Measurements from ENCODE around the gene PPFIBP1. TPM values are rescaled to one million over a fixed set of nuclear protein-coding genes. Genes with fewer than 3 reads are reported as not detected.
A peak's percentile ranks its signal among the peaks of the same experiment; 100 is the strongest.

PPFIBP1 gene
- total and polyA plus RNA-seq, 2 of the 13 experiments (the other 11 are each of a cell fraction or from before 2014, with no cell fraction given): 16.2 to 21.8 TPM

DNA sequence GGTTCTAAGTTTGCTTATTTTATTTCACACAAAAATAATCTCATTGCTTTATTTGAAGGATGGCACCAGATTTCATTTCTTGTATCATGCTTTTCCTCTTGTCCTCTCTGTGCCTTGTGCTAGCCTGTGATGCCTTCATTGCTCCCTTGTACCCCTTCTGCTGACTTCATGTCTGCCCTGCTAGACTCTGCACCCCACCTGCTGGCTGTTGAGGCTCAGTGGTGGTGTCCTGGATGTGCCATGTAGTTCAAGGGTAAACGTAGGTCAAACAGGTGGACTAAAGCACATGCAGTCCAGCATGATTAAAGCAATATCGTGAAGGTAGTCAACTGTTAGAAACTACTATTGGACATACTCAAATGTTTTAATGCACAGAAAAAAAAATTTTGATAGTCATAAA lies 208.3 kb downstream of the PPFIBP1 start (continued):
- TF ChIP-seq, protein P1, sequence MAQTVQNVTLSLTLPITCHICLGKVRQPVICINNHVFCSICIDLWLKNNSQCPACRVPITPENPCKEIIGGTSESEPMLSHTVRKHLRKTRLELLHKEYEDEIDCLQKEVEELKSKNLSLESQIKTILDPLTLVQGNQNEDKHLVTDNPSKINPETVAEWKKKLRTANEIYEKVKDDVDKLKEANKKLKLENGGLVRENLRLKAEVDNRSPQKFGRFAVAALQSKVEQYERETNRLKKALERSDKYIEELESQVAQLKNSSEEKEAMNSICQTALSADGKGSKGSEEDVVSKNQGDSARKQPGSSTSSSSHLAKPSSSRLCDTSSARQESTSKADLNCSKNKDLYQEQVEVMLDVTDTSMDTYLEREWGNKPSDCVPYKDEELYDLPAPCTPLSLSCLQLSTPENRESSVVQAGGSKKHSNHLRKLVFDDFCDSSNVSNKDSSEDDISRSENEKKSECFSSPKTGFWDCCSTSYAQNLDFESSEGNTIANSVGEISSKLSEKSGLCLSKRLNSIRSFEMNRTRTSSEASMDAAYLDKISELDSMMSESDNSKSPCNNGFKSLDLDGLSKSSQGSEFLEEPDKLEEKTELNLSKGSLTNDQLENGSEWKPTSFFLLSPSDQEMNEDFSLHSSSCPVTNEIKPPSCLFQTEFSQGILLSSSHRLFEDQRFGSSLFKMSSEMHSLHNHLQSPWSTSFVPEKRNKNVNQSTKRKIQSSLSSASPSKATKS (CRISPR knock-in tag; IDR thresholded peaks at IDR 0.05): no peak
- TF ChIP-seq SRSF9 (IDR thresholded peaks at IDR 0.05; ENCODE audit: borderline replicate concordance, insufficient read depth, low read depth, low read length, poor library complexity, severe bottlenecking): no peak

DNA sequence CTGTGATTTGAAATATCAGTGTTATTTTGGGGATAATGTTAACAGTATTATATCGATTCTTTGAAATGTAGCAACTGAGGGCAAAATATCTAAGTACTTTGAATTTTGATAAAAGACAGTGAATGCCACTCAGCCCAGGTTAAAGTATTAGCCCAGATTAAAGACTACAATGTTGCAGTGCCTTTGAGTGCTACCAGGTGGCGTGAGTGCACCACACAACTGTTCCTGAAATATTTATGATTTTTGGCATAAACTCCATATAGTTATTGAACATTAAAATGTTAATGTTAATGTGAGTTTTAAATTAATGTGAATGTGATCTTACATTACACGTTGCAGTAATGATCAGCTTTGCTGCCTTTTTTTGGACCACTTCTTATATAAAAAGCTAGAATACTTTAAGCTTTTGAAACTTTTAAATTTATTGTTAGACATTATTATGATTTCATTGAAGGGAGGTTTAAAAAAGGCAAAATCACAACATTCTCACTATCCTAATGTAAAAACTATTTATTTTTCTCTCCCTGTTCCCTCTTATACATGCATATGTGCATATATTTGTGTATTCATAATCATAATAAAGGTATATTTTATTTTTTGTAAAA lies 209.1 kb downstream of the PPFIBP1 start:
- BruUV-seq (replicated peaks): no TSS peak
- peak; percentile 34 for FAIRE-seq
- H3K36me3 ChIP-seq (replicated peaks in 1 of 2; ENCODE audit: control insufficient read depth in 1 of 2, insufficient read depth in 2 of 2, low read length in 2 of 2): peaks cover 10 to 52% of the 10 kb centered on the region in 2 experiments
- TF ChIP-seq, protein P2, sequence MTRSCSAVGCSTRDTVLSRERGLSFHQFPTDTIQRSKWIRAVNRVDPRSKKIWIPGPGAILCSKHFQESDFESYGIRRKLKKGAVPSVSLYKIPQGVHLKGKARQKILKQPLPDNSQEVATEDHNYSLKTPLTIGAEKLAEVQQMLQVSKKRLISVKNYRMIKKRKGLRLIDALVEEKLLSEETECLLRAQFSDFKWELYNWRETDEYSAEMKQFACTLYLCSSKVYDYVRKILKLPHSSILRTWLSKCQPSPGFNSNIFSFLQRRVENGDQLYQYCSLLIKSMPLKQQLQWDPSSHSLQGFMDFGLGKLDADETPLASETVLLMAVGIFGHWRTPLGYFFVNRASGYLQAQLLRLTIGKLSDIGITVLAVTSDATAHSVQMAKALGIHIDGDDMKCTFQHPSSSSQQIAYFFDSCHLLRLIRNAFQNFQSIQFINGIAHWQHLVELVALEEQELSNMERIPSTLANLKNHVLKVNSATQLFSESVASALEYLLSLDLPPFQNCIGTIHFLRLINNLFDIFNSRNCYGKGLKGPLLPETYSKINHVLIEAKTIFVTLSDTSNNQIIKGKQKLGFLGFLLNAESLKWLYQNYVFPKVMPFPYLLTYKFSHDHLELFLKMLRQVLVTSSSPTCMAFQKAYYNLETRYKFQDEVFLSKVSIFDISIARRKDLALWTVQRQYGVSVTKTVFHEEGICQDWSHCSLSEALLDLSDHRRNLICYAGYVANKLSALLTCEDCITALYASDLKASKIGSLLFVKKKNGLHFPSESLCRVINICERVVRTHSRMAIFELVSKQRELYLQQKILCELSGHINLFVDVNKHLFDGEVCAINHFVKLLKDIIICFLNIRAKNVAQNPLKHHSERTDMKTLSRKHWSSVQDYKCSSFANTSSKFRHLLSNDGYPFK (CRISPR knock-in tag; IDR thresholded peaks at IDR 0.05; ENCODE audit: borderline replicate concordance): no peak
- TF ChIP-seq ZNF703 (CRISPR knock-in tag; IDR thresholded peaks at IDR 0.05; ENCODE audit: borderline replicate concordance) (no peak), SMC3 (IDR thresholded peaks at IDR 0.05; ENCODE audit: low read length) (peak; percentile 79)
- TF ChIP-seq, protein P3, sequence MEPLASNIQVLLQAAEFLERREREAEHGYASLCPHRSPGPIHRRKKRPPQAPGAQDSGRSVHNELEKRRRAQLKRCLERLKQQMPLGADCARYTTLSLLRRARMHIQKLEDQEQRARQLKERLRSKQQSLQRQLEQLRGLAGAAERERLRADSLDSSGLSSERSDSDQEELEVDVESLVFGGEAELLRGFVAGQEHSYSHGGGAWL (CRISPR knock-in tag; IDR thresholded peaks at IDR 0.05): no peak

More for the DNA sequence above, 209.1 kb downstream of the PPFIBP1 start:
- in situ Hi-C loops (cut with HindIII; ENCODE audit: extremely low pct_ligation_motif_present, low pct_unique_long_range_greater_than_20kb) (loop anchor here (10.0 to 25.0 kb wide), 2 partner anchors 212 to 429 kb away; no protein-coding TSS in a partner anchor), intact Hi-C loops (cut with micrococcal nuclease; ENCODE audit: unreplicated experiment) (loop anchor here (1.0 to 10.0 kb wide), 5 partner anchors 22 to 1262 kb away; partner anchors contain the start of gene MRPS35)
- DNase-seq (ENCODE audit: low spot score) (peak; percentile 10), ATAC-seq (peak; percentile 66)
- Histone ChIP-seq H3K27ac (ENCODE audit: extremely low read length, insufficient read depth, low read length) (no peak overlapping the region), H3K4me2 (ENCODE audit: low read depth, low read length) (no peak overlapping the region), H3K4me1 (ENCODE audit: insufficient read depth, low read length) (no peaks in the 10 kb centered on the region), H3K4me3 (replicated peaks in 1 of 3; ENCODE audit: insufficient read depth in 1 of 3, low read depth in 2 of 3, low read length in 3 of 3) (no peak overlapping the region), H3K27me3 (ENCODE audit: control insufficient read depth in 1 of 2, insufficient read depth in 2 of 2, low read length in 2 of 2) (no peaks in the 10 kb centered on the region), H2AFZ (ENCODE audit: low read length) (no peak overlapping the region), H4K20me1 (ENCODE audit: insufficient read depth, low read length) (peaks cover 7% of the 10 kb centered on the region; the same call in 1 of the 2 replicates), H3K79me2 (ENCODE audit: insufficient read depth, low read length) (peaks cover under 1% of the 10 kb centered on the region), H3K9me3 (ENCODE audit: low read length) (no peaks in the 10 kb centered on the region), H3K9ac (ENCODE audit: insufficient read depth, low read depth, low read length) (no peak overlapping the region)
- ChIA-PET CTCF (ENCODE audit: low intra/inter-chr PET ratio, low total read pairs) (interaction anchor here (1.1 to 2.3 kb wide), 4 partner anchors 88 to 1139 kb away, joined by 4 to 21 read pairs (median 11); no protein-coding TSS in a partner anchor), POLR2A (interaction anchor here (0.6 to 1.2 kb wide), 2 partner anchors 47 to 1259 kb away, joined by 3 to 4 read pairs; partner anchors contain the start of genes KLHL42 and MANSC4)
- WGBS (ENCODE audit: low lambda C conversion rate): 36% methylated on average over 3 of the region's 3 CpGs
